Left renal pelvis (tissue), 4 donors: ENCODE results near the gene PDILT. TPM values are rescaled to one million over a fixed set of nuclear protein-coding genes. Genes with fewer than 3 reads are reported as not detected.
"Not testable (repeated sequence)": the region's sequence is repeated elsewhere in the genome, so short reads cannot be mapped to it uniquely, and the experiment has no call there.

ENCODE experiments used
- DNase-seq, 4 donors: peaks; one replicate each; pipeline ENCODE4 v3.0.0-alpha.2; 2013; ENCODE audit warnings: low read depth in 4 of 4, low spot score in 3 of 4
- polyA plus RNA-seq, 4 donors: library from polyadenylated mRNA; unstranded; fragments of 120-200 nt; gene quantifications; one replicate each; pipeline ENCODE4 v1.2.1, GENCODE V29; 2013; ENCODE audit not compliant: insufficient read length in 4 of 4

Gene PDILT
- polyA plus RNA-seq, 4 donors, result 0.10 TPM; not detected in 3

- DNase-seq, result no peak
Measured at GRCh38 chr16:20325005-20325404, 79.5 kb downstream of the PDILT start.

GRCh38 chr16:20323591-20324117 is 80.9 kb downstream of the PDILT start:
- DNase-seq, result no peak

- DNase-seq, result no peak
Measured at GRCh38 chr16:20322696-20323095, 81.8 kb downstream of the PDILT start.

- DNase-seq, result no peak
Measured at GRCh38 chr16:20321671-20322070, 82.9 kb downstream of the PDILT start.

- not testable (repeated sequence) for DNase-seq
Measured at GRCh38 chr16:20321051-20321450, 83.5 kb downstream of the PDILT start.

GRCh38 chr16:20320592-20320991 is 83.9 kb downstream of the PDILT start:
- DNase-seq, result no peak

GRCh38 chr16:20320178-20320577 is 84.4 kb downstream of the PDILT start:
- DNase-seq, result no peak

- no peak for DNase-seq
Measured at GRCh38 chr16:20319406-20319805, 85.1 kb downstream of the PDILT start.

GRCh38 chr16:20318437-20318836 is 86.1 kb downstream of the PDILT start:
- DNase-seq, result no peak

GRCh38 chr16:20318006-20318405 is 86.5 kb downstream of the PDILT start:
- DNase-seq, result no peak

- DNase-seq, result no peak
Measured at GRCh38 chr16:20317117-20317516, 87.4 kb downstream of the PDILT start.

GRCh38 chr16:20316715-20317114 is 87.8 kb downstream of the PDILT start:
- DNase-seq, result no peak

- DNase-seq, result no peak
Measured at GRCh38 chr16:20315764-20316163, 88.8 kb downstream of the PDILT start.

GRCh38 chr16:20314575-20314974 is 90.0 kb downstream of the PDILT start:
- DNase-seq, result no peak

- DNase-seq, result no peak
Measured at GRCh38 chr16:20313741-20314140, 90.8 kb downstream of the PDILT start.

GRCh38 chr16:20312536-20313095 is 91.9 kb downstream of the PDILT start:
- not testable (repeated sequence) for DNase-seq

GRCh38 chr16:20311548-20311947 is 93.0 kb downstream of the PDILT start:
- DNase-seq, result no peak

- no peak for DNase-seq
Measured at GRCh38 chr16:20310421-20311395, 93.8 kb downstream of the PDILT start.

GRCh38 chr16:20309786-20310185 is 94.8 kb downstream of the PDILT start:
- DNase-seq, result no peak
